Adrenal gland (tissue), 12 donors: Measurements from ENCODE around the gene OXSR1. TPM values are rescaled to one million over a fixed set of nuclear protein-coding genes. Genes with fewer than 3 reads are reported as not detected.

ENCODE experiments used
- DNase-seq, 7 donors: peaks; one replicate each; pipeline ENCODE4 v3.0.0-alpha.2; 2019 to 2020
- H3K27ac ChIP-seq, 5 donors: fragments of 200-600 bp; sonication (generic) in 4 of 5; 1 replicate in 3 of 5; 2 replicates in 2 of 5; pipeline versions ENCODE4 v1.5.1 to v1.8.0; 2016 to 2020; ENCODE audit warnings: mild to moderate bottlenecking in 1 of 5
- H3K27me3 ChIP-seq: fragments of 200-600 bp; 2 replicates; pipeline ENCODE4 v1.8.0; 2021
- H3K36me3 ChIP-seq, 2 donors: fragments of 200-600 bp; replicated peaks in 1 of 2; 1 replicate in 1 of 2; 2 replicates in 1 of 2; pipeline versions ENCODE4 v1.5.1 to v1.8.0; 2018 to 2022
- H3K4me1 ChIP-seq, 2 donors: fragments of 200-600 bp; replicated peaks in 1 of 2; 1 replicate in 1 of 2; 2 replicates in 1 of 2; pipeline versions ENCODE4 v1.5.1 to v1.8.0; 2018 to 2021
- H3K4me3 ChIP-seq, 4 donors: fragments of 200-600 bp; sonication (generic) in 3 of 4; one replicate each; pipeline ENCODE4 v1.5.1; 2016 to 2018
- H3K9me3 ChIP-seq, 3 donors: fragments of 200-600 bp; sonication (generic) in 1 of 3; replicated peaks in 1 of 3; 1 replicate in 2 of 3; 2 replicates in 1 of 3; pipeline versions ENCODE4 v1.5.1 to v1.8.0; 2016 to 2021
- CTCF ChIP-seq, 6 experiments: fragments of 450-650 bp in 4 of 6; fragments of 200-600 bp in 2 of 6; sonication (generic) in 1 of 6; IDR thresholded peaks; 1 replicate in 5 of 6; 2 replicates in 1 of 6; pipeline versions ENCODE4 v1.5.1 to v1.8.0; 2016 to 2021; ENCODE audit warnings: antibody characterized with exemption in 6 of 6, mild to moderate bottlenecking in 2 of 6, moderate library complexity in 1 of 6
- POLR2A ChIP-seq, 2 donors: fragments of 450-650 bp; IDR thresholded peaks; one replicate each; pipeline ENCODE4 v1.6.1; 2017; ENCODE audit warnings: antibody characterized with exemption in 2 of 2, mild to moderate bottlenecking in 2 of 2, moderate library complexity in 1 of 2
- WGBS, 4 donors: extraction: QIAGEN DNeasy Blood & Tissue Kit in 2 of 4; methylation state at CpG; one replicate each; pipeline versions ENCODE4 v1.1.5 to v1.1.7; 2013 to 2017; 5-methylcytosine and 5-hydroxymethylcytosine counted together
- intact Hi-C, 2 donors: fragments of 100-400 bp; cut with DNase I; formaldehyde crosslinking; loops; one replicate each; pipeline versions ENCODE4 v1.14.1 to v1.15.0; 2022 to 2023
- polyA plus RNA-seq, 3 donors: library from polyadenylated mRNA; stranded (reverse); fragments of 200-250 nt in 2 of 3; fragments of 350-450 nt in 1 of 3; fragmentation: Illumina TruSeq in 1 of 3; extraction: RNeasy Lipid Tissue Mini Kit (QIAGEN cat#74804) in 1 of 3; gene quantifications; one replicate each; pipeline ENCODE4 v1.2.3, GENCODE V29; 2013 to 2014
- total RNA-seq, 9 donors: library from RNA; depleted of rRNA in 4 of 9; stranded (reverse); fragments of >200 nt in 4 of 9; fragments of 120-200 nt in 1 of 9; fragmentation: NEBNext Ultra II Directional in 1 of 9; extraction: Animal tissue kit (Norgen Biotek cat#: 25700) in 1 of 9; gene quantifications; one replicate each; pipeline versions ENCODE4 v1.1.0 to v1.2.4, GENCODE V29; 2013 to 2023
- donor health status: healthy with polysubstance abuse.
- donor health status: Bipolar disorder and iron deficiency.
- donor health status: DM: yes; HTN: yes; CAD: no.
- donor health status: DM: no; HTN: no; CAD: no.
- donor health status: DM: no; HTN: no; CAD: no.
- donor health status: DM: yes; HTN: yes; CAD: no.

The OXSR1 gene
- total and polyA plus RNA-seq, 12 donors: 14.8 to 47.5 (median 29.3) TPM

- 93 to 97% (median 97%) methylated on average over 4 of the region's 4 CpGs for WGBS, 4 donors
Observed at GRCh38 chr3:38253704-38254103, 88.4 kb downstream of the OXSR1 start.

GRCh38 chr3:38254872-38255271 is 89.5 kb downstream of the OXSR1 start:
- Histone ChIP-seq H3K9me3 (no peaks in the 10 kb centered on the region), H3K27ac (no peak overlapping the region), H3K36me3 (peaks cover 0 to 45% of the 10 kb centered on the region in 2 donors), H3K4me1 (peaks cover 10 to 19% of the 10 kb centered on the region in 2 donors), H3K4me3 (no peak overlapping the region), H3K27me3 (no peaks in the 10 kb centered on the region)
- intact Hi-C loops: no loop called here
- no peak for DNase-seq
- 82 to 94% (median 86%) methylated on average over 2 of the region's 2 CpGs for WGBS, 4 donors
- TF ChIP-seq CTCF (IDR thresholded peaks at IDR 0.05) (no peak), POLR2A (IDR thresholded peaks at IDR 0.05) (no peak)

More at GRCh38 chr3:38253704-38254103, 88.4 kb downstream of the OXSR1 start:
- Histone ChIP-seq H3K9me3 (no peaks in the 10 kb centered on the region), H3K4me1 (peaks cover 10 to 19% of the 10 kb centered on the region in 2 donors), H3K4me3 (no peak overlapping the region), H3K36me3 (peaks cover 0 to 53% of the 10 kb centered on the region in 2 donors), H3K27me3 (no peaks in the 10 kb centered on the region), H3K27ac (no peak overlapping the region)
- no peak for DNase-seq
- no peak for TF ChIP-seq POLR2A (IDR thresholded peaks at IDR 0.05)
- no peak for TF ChIP-seq CTCF (IDR thresholded peaks at IDR 0.05)
- intact Hi-C loops: no loop called here

GRCh38 chr3:38255627-38256026 is 90.3 kb downstream of the OXSR1 start:
- Histone ChIP-seq H3K27me3 (no peaks in the 10 kb centered on the region), H3K4me3 (no peak overlapping the region), H3K27ac (no peak overlapping the region), H3K36me3 (peaks cover 0 to 38% of the 10 kb centered on the region in 2 donors), H3K9me3 (no peaks in the 10 kb centered on the region), H3K4me1 (peaks cover 10 to 19% of the 10 kb centered on the region in 2 donors)
- intact Hi-C loops: no loop called here
- DNase-seq: peak in 1 of 7 donors; percentile 17
- WGBS, 4 donors: 27 to 58% (median 52%) methylated on average over 1 of the region's 1 CpG
- no peak for TF ChIP-seq CTCF (IDR thresholded peaks at IDR 0.05)
- TF ChIP-seq POLR2A (IDR thresholded peaks at IDR 0.05): no peak

- WGBS, 4 donors: 23 to 47% (median 42%) methylated on average over 1 of the region's 1 CpG
- H3K9me3 ChIP-seq: no peaks in the 10 kb centered on the region
- no peak for DNase-seq
- no peak overlapping the region for H3K4me3 ChIP-seq
- H3K27me3 ChIP-seq: no peaks in the 10 kb centered on the region
- peaks cover 0 to 18% of the 10 kb centered on the region in 2 donors for H3K36me3 ChIP-seq
- peaks cover 10 to 19% of the 10 kb centered on the region in 2 donors for H3K4me1 ChIP-seq
- no peak for TF ChIP-seq CTCF (IDR thresholded peaks at IDR 0.05)
- intact Hi-C loops: no loop called here
- H3K27ac ChIP-seq: peak overlapping the region in 2 of 5 donors; percentile 10 to 39
Observed at GRCh38 chr3:38257583-38257982, 92.2 kb downstream of the OXSR1 start.
